OCI-LY1 (cell line): ENCODE results near the gene NFKBIB.

Source experiments
- CTCF ChIP-seq: fragments of 200-600 bp; sonication (generic), shearing (Covaris generic); IDR thresholded peaks from 2 replicates; pipeline ENCODE4 v1.5.1; 2017; ENCODE audit warnings: mild to moderate bottlenecking, antibody characterized with exemption, low read length, moderate library complexity, mixed read lengths
- EZH2 ChIP-seq: fragments of 200-600 bp; sonication (generic), shearing (Covaris generic); IDR thresholded peaks from 2 replicates; pipeline ENCODE4 v1.8.0; 2017; ENCODE audit warnings: borderline replicate concordance, mixed run types, mild to moderate bottlenecking, antibody characterized with exemption, low read length, moderate library complexity, mixed read lengths

DNA sequence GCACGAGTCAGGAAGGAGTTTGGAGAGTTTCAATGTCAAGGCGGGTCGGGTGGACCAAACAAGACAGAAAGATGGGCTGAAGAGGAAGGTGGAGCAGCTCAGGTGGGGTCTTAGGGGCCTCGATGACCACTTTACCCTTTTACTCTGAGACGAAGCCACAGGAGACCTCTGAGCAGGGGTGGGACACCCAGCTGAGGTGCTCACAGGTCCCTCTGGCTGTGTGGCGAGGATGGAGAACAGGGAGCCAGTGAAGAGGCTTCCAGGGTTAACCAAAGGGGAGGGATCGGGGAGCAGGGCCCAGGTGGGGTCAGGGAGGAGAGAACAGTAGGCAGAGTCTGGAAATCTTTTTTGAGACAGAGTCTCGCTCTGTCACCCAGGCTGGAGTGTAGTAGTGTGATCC is 14.2 kb downstream of the NFKBIB start:
- TF ChIP-seq CTCF (no peak), EZH2 (no peak)
